Activated T-helper 1 cell treated with anti-CD3 and anti-CD28 coated beads, Interleukin-2, amount 50 U/mL, for 16 hours (primary cell): ENCODE measurements around the gene CXCL17.
A peak's percentile ranks its signal among the peaks of the same experiment; 100 is the strongest.

Source experiments
- DNase-seq, 2 donors: peaks; one replicate each; pipeline ENCODE4 v3.0.0-alpha.2; 2020; ENCODE audit warnings: low read depth in 1 of 2, low spot score in 1 of 2

The CXCL17 gene

DNA sequence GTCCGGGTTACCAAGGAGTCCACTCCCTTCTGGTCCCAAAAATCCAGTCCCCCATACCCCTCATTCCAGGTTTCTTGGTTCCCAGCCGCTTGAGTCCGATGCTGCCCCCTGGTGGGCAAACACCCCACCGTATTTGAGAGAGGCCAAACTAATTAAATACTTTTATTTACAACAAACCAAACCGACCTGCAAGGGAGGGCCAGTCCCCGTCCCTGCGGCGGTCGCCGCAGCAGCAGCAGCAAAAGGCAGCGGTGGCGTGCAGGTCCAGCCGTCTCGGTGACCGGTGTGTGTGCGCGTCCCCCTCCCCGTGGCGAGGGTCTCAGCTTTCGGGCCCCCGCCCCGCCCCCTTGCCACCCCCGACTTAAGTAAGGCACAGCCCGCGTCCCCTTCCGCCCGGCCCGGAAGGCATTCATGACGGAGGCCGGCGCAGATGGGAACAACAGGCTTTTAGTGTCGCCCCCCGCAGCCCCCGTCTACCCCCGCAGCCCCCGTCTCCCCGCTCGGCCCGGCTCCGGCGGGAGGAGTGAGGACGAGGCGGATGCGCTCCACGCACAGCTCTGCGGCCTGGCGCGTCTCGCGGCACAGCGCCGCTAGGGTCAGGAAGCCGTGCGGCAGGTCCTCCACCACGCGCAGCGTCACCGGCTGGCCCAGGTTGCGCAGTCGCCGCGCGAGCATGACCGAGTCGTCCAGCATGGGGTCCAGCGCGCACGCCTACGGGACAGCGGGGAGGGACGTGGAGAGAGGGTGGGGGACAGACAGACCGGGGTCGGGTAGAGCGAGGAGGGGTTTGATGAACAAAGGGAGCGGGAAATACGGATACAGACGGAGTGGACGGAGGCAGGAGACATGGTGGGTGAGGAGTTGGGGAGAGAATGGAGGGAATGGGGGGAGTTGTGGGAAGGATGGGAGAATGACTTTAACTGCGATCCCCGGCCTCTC lies 41.1 kb downstream of the CXCL17 start:
- peak; percentile 63 to 74 for DNase-seq

DNA sequence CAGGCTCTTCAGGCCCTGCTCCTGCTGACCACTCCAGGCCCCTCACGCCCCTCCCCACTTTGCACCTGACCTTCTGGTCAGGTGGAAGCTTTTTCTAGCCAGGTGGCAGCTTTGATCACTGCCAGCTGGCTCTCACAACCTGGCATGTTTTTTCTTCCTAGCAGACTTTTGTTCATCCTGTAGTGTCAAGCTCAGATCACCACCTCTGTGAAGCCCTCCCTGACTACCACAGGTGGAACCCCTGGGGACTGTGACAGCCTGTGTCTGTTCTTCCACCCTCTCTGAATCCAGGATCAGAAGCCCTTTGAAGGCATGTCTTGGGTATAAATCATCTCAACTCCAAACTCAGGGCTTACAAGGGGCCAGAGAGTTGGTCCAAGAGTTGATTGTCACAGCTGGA lies 42.3 kb downstream of the CXCL17 start:
- no peak for DNase-seq

DNA sequence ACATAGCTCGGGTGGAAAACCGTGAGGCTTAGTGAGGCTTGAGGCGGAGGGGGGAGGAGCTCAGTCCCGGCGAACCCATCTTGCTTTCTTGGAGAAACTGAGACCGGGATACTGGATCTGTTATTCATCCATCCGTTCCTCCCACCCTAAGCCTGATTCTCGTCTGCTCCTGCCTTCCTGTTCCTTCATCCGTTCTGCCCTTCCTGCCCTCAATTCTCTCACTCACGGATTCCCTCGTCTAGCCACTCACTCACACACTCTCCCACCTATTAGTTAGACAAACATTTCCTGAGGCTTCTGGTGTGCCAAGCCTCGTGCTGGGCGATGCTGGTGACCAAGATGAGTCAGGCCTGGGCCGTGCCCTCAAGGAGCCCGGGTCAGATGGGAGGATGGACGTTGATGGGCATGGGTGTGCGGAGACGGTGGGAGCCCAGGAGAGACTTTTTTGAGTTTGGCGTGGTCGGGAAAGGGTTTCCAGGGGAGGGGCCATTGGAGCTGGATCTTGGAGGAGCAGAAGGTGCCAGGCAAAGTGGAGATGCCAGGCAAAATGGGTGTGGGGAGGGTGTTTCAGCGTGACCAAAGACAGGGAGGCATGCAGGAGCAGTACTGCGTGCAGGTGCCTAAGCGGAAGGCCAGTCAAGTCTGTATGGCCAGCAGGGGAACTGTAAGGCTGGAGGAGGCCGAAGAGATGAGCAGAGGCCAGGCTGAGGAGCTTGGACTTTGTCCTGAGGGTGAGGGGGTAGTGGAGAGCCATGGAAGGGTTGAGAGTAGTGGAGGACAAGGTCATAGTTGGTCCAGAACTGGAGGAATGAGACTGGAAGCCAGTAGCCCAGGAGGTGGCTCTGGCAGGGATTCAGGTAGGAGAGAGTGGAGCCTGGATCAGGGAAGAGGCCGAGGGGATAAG lies 45.2 kb downstream of the CXCL17 start:
- no peak for DNase-seq

- DNase-seq: peak; percentile 78 to 89
Measured at GRCh38 chr19:42396381-42397262, 46.1 kb downstream of the CXCL17 start.

DNA sequence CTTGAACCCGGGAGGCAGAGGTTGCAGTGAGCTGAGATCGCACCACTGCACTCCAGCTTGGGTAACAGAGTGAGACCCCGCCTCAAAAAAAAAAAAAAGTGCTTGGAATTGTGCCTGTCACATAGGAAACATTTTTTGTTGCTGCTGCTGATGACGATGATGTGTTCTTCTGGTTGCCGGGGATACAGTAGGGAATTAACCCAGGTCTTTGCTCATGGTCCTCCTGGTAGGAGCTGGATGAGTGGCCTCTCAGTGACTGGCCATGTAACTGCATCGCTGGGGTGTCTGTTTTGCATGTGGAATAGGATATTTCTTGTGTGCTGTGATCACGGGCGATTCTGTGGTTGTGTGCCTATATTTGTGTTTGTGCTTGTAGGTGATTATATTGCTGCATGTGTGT lies 48.0 kb downstream of the CXCL17 start:
- no peak for DNase-seq

- DNase-seq: no peak
Measured at GRCh38 chr19:42392165-42392564, 50.6 kb downstream of the CXCL17 start.

DNA sequence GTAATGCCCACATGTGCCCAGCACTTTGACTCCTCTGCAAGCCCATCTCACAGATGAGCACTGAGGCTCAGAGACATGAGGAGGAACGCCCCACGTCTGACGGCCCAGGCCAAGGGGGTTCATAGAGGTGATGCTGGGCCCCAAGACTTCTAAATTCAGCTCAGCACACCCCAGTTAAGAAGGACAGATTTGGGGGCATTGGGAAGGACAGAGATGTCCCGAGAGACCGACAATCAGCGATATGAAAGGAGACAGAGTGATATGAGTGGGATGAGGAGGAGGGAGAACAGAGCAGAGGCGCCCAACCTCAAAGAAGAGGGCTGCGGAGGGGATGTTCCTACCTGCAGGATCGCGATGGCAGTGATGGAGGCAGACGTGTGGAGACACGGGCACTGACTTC lies 52.8 kb downstream of the CXCL17 start, which contains the start of gene CNFN:
CNFN (minus strand) TSS at position 399 of the 400 bp plus-strand sequence. CDS start 1,260 bp downstream, outside the sequence.
- DNase-seq: no peak

DNA sequence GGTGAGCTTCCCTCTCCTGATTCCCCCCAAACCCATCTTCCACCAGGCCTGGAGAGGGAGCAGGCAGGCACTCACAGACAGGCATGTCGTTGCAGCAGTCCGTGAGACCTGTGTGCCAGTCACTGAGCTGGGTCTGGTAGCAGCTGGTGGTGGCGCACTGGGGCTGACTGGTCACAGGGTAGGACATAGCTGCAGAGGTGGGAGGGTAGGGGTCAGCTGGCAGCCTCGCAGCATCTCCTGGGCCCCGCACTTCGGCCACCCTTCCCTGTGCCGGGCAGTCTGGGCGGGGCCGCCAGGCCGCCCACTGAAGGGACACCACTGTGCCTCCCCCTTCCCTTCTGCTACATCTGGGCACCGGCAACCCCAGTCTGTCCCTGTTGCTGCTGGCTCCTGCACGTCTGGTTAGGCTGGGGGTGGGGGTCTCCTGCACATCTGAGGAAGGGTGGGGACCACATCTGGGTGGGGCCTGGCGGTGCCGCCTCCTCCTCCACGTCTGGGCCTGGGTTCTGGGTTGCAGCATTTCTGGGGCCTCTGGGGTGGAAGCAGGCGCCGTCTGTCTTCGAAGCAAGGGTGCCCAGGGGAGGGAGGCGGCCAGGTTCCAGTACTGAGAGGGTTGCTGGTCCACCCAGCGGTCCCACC lies 53.8 kb downstream of the CXCL17 start:
- DNase-seq: no peak

- DNase-seq: peak; percentile 17 to 49
Measured at GRCh38 chr19:42386974-42387707, 55.6 kb downstream of the CXCL17 start.

DNA sequence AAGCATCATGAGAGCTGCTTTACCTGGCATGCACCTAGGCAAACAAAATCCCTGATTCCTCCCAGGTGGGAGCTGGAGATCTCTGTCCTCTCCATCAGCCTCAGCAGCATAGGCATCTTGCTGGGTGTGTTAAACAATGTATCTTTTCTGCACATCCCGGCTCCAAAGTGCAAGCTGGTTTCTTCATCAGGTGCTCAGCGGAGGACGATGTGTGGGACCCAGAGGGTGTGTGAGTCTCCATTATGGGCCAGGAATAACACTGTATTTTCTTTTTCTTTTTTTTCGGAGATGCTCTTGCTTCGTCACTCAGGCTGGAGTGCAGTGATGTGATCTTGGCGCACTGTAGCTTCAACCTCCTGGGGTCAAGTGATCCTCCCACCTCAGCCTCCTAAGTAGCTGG lies 62.6 kb downstream of the CXCL17 start:
- no peak for DNase-seq
